AG10803 (cell line): ENCODE results near the gene PSD2.

ENCODE experiments used
- DNase-seq: peaks from one replicate; pipeline ENCODE4 v3.0.0; 2010; ENCODE audit warnings: low read depth
- H3K4me3 ChIP-seq: 2 replicates; pipeline ENCODE4 v1.5.1; 2011; ENCODE audit warnings: mild to moderate bottlenecking, low read length, control low read depth
- CTCF ChIP-seq: conservative IDR thresholded peaks from 2 replicates; pipeline ENCODE4 v1.5.1; 2011; ENCODE audit warnings: mild to moderate bottlenecking, low read length, control low read depth, inconsistent platforms

PSD2 gene

DNA sequence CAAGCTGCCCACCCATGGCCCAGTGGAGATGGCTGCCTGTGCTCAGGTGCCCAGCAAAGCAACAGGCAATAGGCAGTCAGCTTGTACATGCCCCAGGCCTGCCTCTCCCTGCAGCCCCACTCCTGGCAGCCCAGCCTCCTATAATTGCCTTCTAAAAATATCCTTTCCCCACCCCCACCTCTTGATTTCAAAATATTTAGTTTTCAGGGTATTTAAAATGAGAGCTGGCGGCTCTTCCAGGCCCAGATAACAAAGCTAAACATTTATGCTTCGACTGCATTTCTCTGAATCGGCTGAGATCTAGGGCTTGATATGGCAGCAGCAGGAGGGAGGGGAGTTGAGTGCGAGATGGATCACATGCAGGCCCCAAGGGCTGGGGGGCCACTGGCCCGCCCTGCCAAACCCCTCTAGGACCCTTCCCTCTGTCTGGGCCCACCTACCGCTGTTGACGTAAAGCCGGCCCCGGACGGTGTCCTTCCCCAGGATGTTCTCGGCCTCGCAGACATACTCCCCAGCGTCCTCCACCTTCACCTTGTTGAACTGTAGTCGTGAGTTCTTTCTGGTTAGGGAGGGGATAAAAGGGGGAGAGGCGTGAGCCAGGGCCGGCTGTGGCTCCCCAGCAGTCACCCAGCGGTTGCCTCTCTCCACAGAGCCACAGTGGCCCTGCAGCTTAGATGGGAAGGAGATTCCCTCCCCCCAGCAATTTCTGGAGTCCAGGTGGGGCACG is 85.0 kb downstream of the PSD2 start:
- no peak for TF ChIP-seq CTCF
- DNase-seq: no peak
- no peak overlapping the region for H3K4me3 ChIP-seq

- no peak overlapping the region for H3K4me3 ChIP-seq
- TF ChIP-seq CTCF: no peak
- no peak for DNase-seq
Measured at GRCh38 chr5:139881143-139881733, 85.6 kb downstream of the PSD2 start.

- H3K4me3 ChIP-seq: no peak overlapping the region
- no peak for DNase-seq
- no peak for TF ChIP-seq CTCF
Measured at GRCh38 chr5:139882316-139882715, 86.7 kb downstream of the PSD2 start.

GRCh38 chr5:139882961-139883539 is 87.4 kb downstream of the PSD2 start:
- H3K4me3 ChIP-seq: no peak overlapping the region
- no peak for TF ChIP-seq CTCF
- DNase-seq: no peak

- no peak for TF ChIP-seq CTCF
- DNase-seq: no peak
Measured at GRCh38 chr5:139884144-139884543, 88.5 kb downstream of the PSD2 start.

DNA sequence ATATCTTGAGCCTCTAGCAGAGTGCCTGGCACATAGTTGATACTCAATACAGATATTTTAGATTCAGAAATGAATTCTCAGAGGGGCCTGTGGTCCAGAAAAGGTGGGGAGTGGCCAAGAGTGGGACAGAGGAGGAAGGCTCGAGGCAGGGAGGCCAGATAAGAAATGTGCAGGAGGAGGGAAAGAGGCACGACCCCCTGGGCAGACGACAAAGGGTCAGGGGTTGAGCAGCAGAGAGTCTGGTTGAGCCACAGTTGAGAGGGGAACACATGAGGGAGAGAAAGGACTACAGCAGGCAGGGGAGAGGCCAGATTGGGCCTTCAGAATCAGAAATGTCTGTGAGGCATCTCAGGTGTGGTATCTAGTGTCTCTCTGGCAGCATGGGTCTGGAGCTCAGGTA is 89.1 kb downstream of the PSD2 start:
- H3K4me3 ChIP-seq: no peak overlapping the region
- TF ChIP-seq CTCF: no peak
- no peak for DNase-seq

More at GRCh38 chr5:139884144-139884543, 88.5 kb downstream of the PSD2 start:
- H3K4me3 ChIP-seq: no peak overlapping the region
